HCT116 (cell line): ENCODE measurements around the gene PKMYT1. TPM values are rescaled to one million over a fixed set of nuclear protein-coding genes. Genes with fewer than 3 reads are reported as not detected.

Experiments used
- ATAC-seq: fragments of 200-7000 bp; cut with Tn5 transposase; 2 replicates; pipeline ENCODE4 v1.9.1; 2020; ENCODE audit warnings: mild to moderate bottlenecking, moderate library complexity
- Bru-seq: library from RNA; stranded (reverse); fragments of 400-500 nt; gene quantifications from one replicate; lab custom pipeline; 2021; lab: Mats Ljungman, UMichigan
- BruChase-seq, 2 experiments: library from RNA; stranded (reverse); fragments of 400-500 nt; gene quantifications; one replicate each; lab custom pipeline; 2021; lab: Mats Ljungman, UMichigan
- BruUV-seq: library from RNA; stranded (reverse); fragments of 400-500 nt; replicated peaks from 2 replicates; lab custom pipeline; 2021; lab: Mats Ljungman, UMichigan
- CTCF ChIA-PET: fragments of 300-600 bp; sonication (Branson Sonifier 250); formaldehyde crosslinking; loops from one replicate; lab custom pipeline; 2021; ENCODE audit warnings: antibody characterized with exemption; lab: Charles Lee
- POLR2A ChIA-PET: fragments of 300-600, 350-600 bp; sonication (Branson Sonifier 250); formaldehyde crosslinking; loops from one replicate; lab custom pipeline; 2021; ENCODE audit warnings: antibody characterized with exemption; lab: Charles Lee
- RAD21 ChIA-PET, 2 experiments: fragments of 300-600 bp; sonication (Branson Sonifier 250); formaldehyde crosslinking; loops; one replicate each; lab custom pipeline; 2023; ENCODE audit warnings: low total read pairs in 2 of 2; ENCODE audit not compliant: uncharacterized antibody in 2 of 2, unreplicated experiment in 2 of 2, low non-redundant PET in 1 of 2; lab: Charles Lee
- DNase-seq: peaks from one replicate; pipeline ENCODE4 v3.0.0-alpha.2; 2010; ENCODE audit warnings: low read depth, low spot score
- H2AFZ ChIP-seq: fragments of 200-600 bp; shearing (Covaris generic), sonication (generic); 2 replicates; pipeline ENCODE4 v1.6.1; 2017; ENCODE audit warnings: low read depth, mixed run types, mixed read lengths, antibody characterized with exemption, low read length; ENCODE audit not compliant: poor library complexity, severe bottlenecking
- H3K27ac ChIP-seq: 2 replicates; pipeline ENCODE4 v1.5.1; 2012; ENCODE audit warnings: low read depth, low read length
- H3K27me3 ChIP-seq: fragments of 200-600 bp; sonication (generic); 2 replicates; pipeline ENCODE4 v1.6.1; 2016; ENCODE audit warnings: mixed run types, low read length, mixed read lengths; ENCODE audit not compliant: insufficient read depth
- H3K36me3 ChIP-seq, 2 experiments: fragments of 200-500 bp in 1 of 2; fragments of 200-600 bp in 1 of 2; sonication (Bioruptor generic) in 1 of 2; sonication (generic) in 1 of 2; 2 replicates each; pipeline versions ENCODE4 v1.5.1 to v1.6.1; 2014 to 2016; ENCODE audit warnings: low read length in 2 of 2, inconsistent platforms in 1 of 2, mixed read lengths in 1 of 2, mixed run types in 1 of 2; ENCODE audit not compliant: insufficient read depth in 2 of 2, control insufficient read depth in 1 of 2
- H3K4me1 ChIP-seq, 2 experiments: fragments of 200-600 bp in 1 of 2; sonication (generic) in 1 of 2; 2 replicates each; pipeline versions ENCODE4 v1.5.1 to v1.6.1; 2012 to 2017; ENCODE audit warnings: low read length in 2 of 2, inconsistent platforms in 1 of 2, mild to moderate bottlenecking in 1 of 2, mixed read lengths in 1 of 2, mixed run types in 1 of 2, moderate library complexity in 1 of 2; ENCODE audit not compliant: insufficient read depth in 2 of 2, control insufficient read depth in 1 of 2
- H3K4me2 ChIP-seq: fragments of 200-600 bp; sonication (generic); 2 replicates; pipeline ENCODE4 v1.6.1; 2017; ENCODE audit warnings: mixed run types, low read length, mixed read lengths
- H3K4me3 ChIP-seq, 2 experiments: fragments of 200-600 bp in 1 of 2; sonication (generic) in 1 of 2; replicated peaks in 1 of 2; 2 replicates each; pipeline ENCODE4 v1.5.1; 2011 to 2016; ENCODE audit warnings: low read length in 2 of 2, control low read depth in 1 of 2, low read depth in 1 of 2, mild to moderate bottlenecking in 1 of 2, mixed read lengths in 1 of 2, mixed run types in 1 of 2
- H3K79me2 ChIP-seq: fragments of 200-600 bp; sonication (generic); 2 replicates; pipeline ENCODE4 v1.6.1; 2017; ENCODE audit warnings: mild to moderate bottlenecking, mixed run types, low read length, moderate library complexity, mixed read lengths; ENCODE audit not compliant: insufficient read depth
- H3K9ac ChIP-seq: fragments of 200-600 bp; sonication (generic); 2 replicates; pipeline ENCODE4 v1.6.1; 2016; ENCODE audit warnings: low read length, mixed read lengths
- H3K9me2 ChIP-seq: fragments of 200-600 bp; sonication (generic), shearing (Covaris generic); 2 replicates; pipeline ENCODE4 v1.6.1; 2017; ENCODE audit warnings: mixed run types, mild to moderate bottlenecking, moderate library complexity; ENCODE audit not compliant: insufficient read depth
- H3K9me3 ChIP-seq, 2 experiments: fragments of 200-500 bp in 1 of 2; fragments of 200-600 bp in 1 of 2; sonication (Bioruptor generic) in 1 of 2; sonication (generic) in 1 of 2; 2 replicates each; pipeline ENCODE4 v1.6.1; 2014 to 2017; ENCODE audit warnings: low read length in 2 of 2, mixed read lengths in 2 of 2, inconsistent platforms in 1 of 2, low read depth in 1 of 2, mild to moderate bottlenecking in 1 of 2, mixed run types in 1 of 2, moderate library complexity in 1 of 2; ENCODE audit not compliant: control insufficient read depth in 1 of 2, insufficient read depth in 1 of 2
- H4K20me1 ChIP-seq: fragments of 200-600 bp; sonication (generic), shearing (Covaris generic); 2 replicates; pipeline ENCODE4 v1.6.1; 2017; ENCODE audit warnings: mixed run types, mild to moderate bottlenecking, moderate library complexity; ENCODE audit not compliant: insufficient read depth
- ATF3 ChIP-seq: IDR thresholded peaks from 2 replicates; pipeline ENCODE4 v1.6.1; 2012
- CBX3 ChIP-seq: IDR thresholded peaks from 2 replicates; pipeline ENCODE4 v1.6.1; 2012; ENCODE audit warnings: low read depth
- CTCF ChIP-seq, 3 experiments: fragments of 200-600 bp in 1 of 3; sonication (generic) in 1 of 3; IDR thresholded peaks in 2 of 3; conservative IDR thresholded peaks in 1 of 3; 2 replicates each; pipeline ENCODE4 v1.5.1; 2012 to 2017; ENCODE audit warnings: low read depth in 2 of 3, low read length in 2 of 3, antibody characterized with exemption in 1 of 3, borderline replicate concordance in 1 of 3, control low read depth in 1 of 3, mild to moderate bottlenecking in 1 of 3, mixed read lengths in 1 of 3, mixed run types in 1 of 3, moderate library complexity in 1 of 3; ENCODE audit not compliant: insufficient read depth in 1 of 3
- EGR1 ChIP-seq: IDR thresholded peaks from 2 replicates; pipeline ENCODE4 v1.6.1; 2012; ENCODE audit warnings: low read depth
- EZH2 ChIP-seq: fragments of 200-600 bp; sonication (generic); IDR thresholded peaks from 2 replicates; pipeline ENCODE4 v1.6.1; 2017; ENCODE audit warnings: antibody characterized with exemption, mixed run types
- EZH2phosphoT487 ChIP-seq: fragments of 200-600 bp; IDR thresholded peaks from 2 replicates; pipeline ENCODE4 v1.6.1; 2018; ENCODE audit warnings: antibody characterized with exemption, borderline replicate concordance
- FOSL1 ChIP-seq: IDR thresholded peaks from 2 replicates; pipeline ENCODE4 v1.6.1; 2012; ENCODE audit warnings: low read depth
- MAX ChIP-seq: IDR thresholded peaks from 2 replicates; pipeline ENCODE4 v1.6.1; 2012
- POLR2AphosphoS5 ChIP-seq: IDR thresholded peaks from 2 replicates; pipeline ENCODE4 v1.6.1; 2011; ENCODE audit warnings: mild to moderate bottlenecking, low read depth, low read length, moderate library complexity
- RAD21 ChIP-seq: IDR thresholded peaks from 2 replicates; pipeline ENCODE4 v1.6.1; 2012; ENCODE audit warnings: low read depth, mild to moderate bottlenecking
- REST ChIP-seq: IDR thresholded peaks from 2 replicates; pipeline ENCODE4 v1.6.1; 2012; ENCODE audit warnings: low read depth
- SIN3A ChIP-seq: IDR thresholded peaks from 2 replicates; pipeline ENCODE4 v1.6.1; 2012; ENCODE audit warnings: low read depth
- SP1 ChIP-seq: IDR thresholded peaks from 2 replicates; pipeline ENCODE4 v1.6.1; 2012; ENCODE audit warnings: low read depth
- SRF ChIP-seq: IDR thresholded peaks from 2 replicates; pipeline ENCODE4 v1.6.1; 2012; ENCODE audit warnings: low read depth
- TCF7L2 ChIP-seq: IDR thresholded peaks from 2 replicates; pipeline ENCODE4 v1.7.0; 2011; ENCODE audit warnings: borderline replicate concordance, inconsistent platforms; ENCODE audit not compliant: insufficient read depth, insufficient read length; ENCODE audit errors: extremely low read depth
- YY1 ChIP-seq: IDR thresholded peaks from 2 replicates; pipeline ENCODE4 v1.6.1; 2011; ENCODE audit warnings: low read length, low read depth, moderate library complexity, mild to moderate bottlenecking; ENCODE audit not compliant: insufficient replicate concordance; ENCODE audit errors: extremely low read depth
- ZFX ChIP-seq: fragments of 450-650 bp; IDR thresholded peaks from 2 replicates; pipeline ENCODE4 v1.6.1; 2017
- ZNF274 ChIP-seq: fragments of 200-500 bp; sonication (Bioruptor generic); IDR thresholded peaks from 2 replicates; pipeline ENCODE4 v1.6.1; 2014; ENCODE audit warnings: mild to moderate bottlenecking, low read depth, low read length, inconsistent platforms
- intact Hi-C: fragments of 100-400 bp; cut with micrococcal nuclease; formaldehyde crosslinking; loops from 2 replicates; pipeline ENCODE4 v1.10.0; 2022
- long read RNA-seq: library from polyadenylated mRNA; unstranded; transcript quantifications from one replicate; pipeline ENCODE4 v2.0.0, GENCODE V29; 2021; ENCODE audit not compliant: unreplicated experiment
- polyA plus RNA-seq: library from polyadenylated mRNA; unstranded; fragments of >200 nt; gene quantifications from 2 replicates; pipeline ENCODE4 v1.2.1, GENCODE V29; 2012; ENCODE audit warnings: missing spikeins
- total RNA-seq: library from RNA; stranded (reverse); gene quantifications from one replicate; pipeline ENCODE4 v1.2.1, GENCODE V29; 2021; ENCODE audit not compliant: unreplicated experiment

The PKMYT1 gene
- total RNA-seq (104 TPM), Bru-seq, nascent RNA (percentile 63 among the genes with signal in this experiment), BruChase-seq, experiment 1, labeled RNA remaining after a 6-hour chase (percentile 70 among the genes with signal in this experiment), BruChase-seq, experiment 2, labeled RNA remaining after a 2-hour chase (percentile 66 among the genes with signal in this experiment)
- polyA plus RNA-seq, result 59.4 and 70.5 TPM in 2 replicates
- long read RNA-seq, transcript PKMYT1-211 (9 exons, 1,891 nt), result minor isoform, 8 of 207 reads
- long read RNA-seq, transcript PKMYT1-201 (9 exons, 2,171 nt), result major isoform, 115 of 207 reads
- long read RNA-seq, partial matches to known transcripts, result 31 of 207 reads
- long read RNA-seq, other reads (novel, unspliced or antisense), result 44 of 207 reads

- Histone ChIP-seq H3K27me3 (no peaks in the 10 kb centered on the region), H3K4me3 (peak within 1 kb of the TSS; percentile 89 to 99), H3K9me3 (no peaks in the 10 kb centered on the region), H2AFZ (no peak within 1 kb of the TSS), H3K27ac (peak within 1 kb of the TSS; percentile 93), H3K79me2 (peaks cover 43% of the 10 kb centered on the region), H3K4me1 (peaks cover 24 to 44% of the 10 kb centered on the region in 2 experiments), H3K36me3 (peaks cover 0 to 25% of the 10 kb centered on the region in 2 experiments; a peak in 2 of 4 replicates), H3K9ac (peak within 1 kb of the TSS; percentile 99), H4K20me1 (no peaks in the 10 kb centered on the region; the same call in 1 of the 2 replicates), H3K4me2 (peak within 1 kb of the TSS; percentile 86), H3K9me2 (no peaks in the 10 kb centered on the region)
- ATAC-seq, result peak; percentile 80
- peak; percentile 56 for DNase-seq
- CTCF ChIA-PET, result interaction anchor here (1.0 to 1.4 kb wide), 3 partner anchors 17 to 51 kb away, joined by 3 to 4 read pairs (median 3); partner anchors contain the start of gene KREMEN2
- intact Hi-C loops, result loop anchor here (5.0 kb wide), 1 partner anchor 42 kb away; the partner anchor contains the start of genes HCFC1R1, THOC6 and TNFRSF12A
- POLR2A ChIA-PET, result interaction anchor here (0.7 to 2.8 kb wide), 8 partner anchors 8 to 75 kb away, joined by 3 to 11 read pairs (median 4); partner anchors contain the start of genes HCFC1R1, KREMEN2, THOC6 and TNFRSF12A
- BruUV-seq, result TSS peak; percentile 89
- RAD21 ChIA-PET, result no interaction called here
- peak; percentile 93 for TF ChIP-seq POLR2AphosphoS5
- TF ChIP-seq CTCF (IDR thresholded peaks at IDR 0.05 in 2 of 3, conservative IDR thresholded peaks at IDR 0.05 in 1 of 3; ENCODE audit: borderline replicate concordance in 1 of 3, insufficient read depth in 1 of 3, low read depth in 2 of 3, low read length in 2 of 3), result no peak
- peak; percentile 58 for TF ChIP-seq SIN3A
- peak; percentile 3 for TF ChIP-seq YY1
- peak; percentile 53; the same call in 1 of the 2 replicates for TF ChIP-seq MAX
- TF ChIP-seq REST, result no peak
- no peak for TF ChIP-seq SRF
- no peak; the same call in 1 of the 2 replicates for TF ChIP-seq SP1
- no peak for TF ChIP-seq EZH2
- TF ChIP-seq CBX3, result no peak
- no peak for TF ChIP-seq RAD21
- no peak for TF ChIP-seq TCF7L2
- TF ChIP-seq EZH2phosphoT487, result no peak
- no peak for TF ChIP-seq ZNF274
- no peak for TF ChIP-seq ATF3
- TF ChIP-seq ZFX, result peak; percentile 92
- no peak for TF ChIP-seq FOSL1
- TF ChIP-seq EGR1, result peak; percentile 98
Observed at GRCh38 chr16:2980227-2981176, at the start of gene PKMYT1. TSS of gene PKMYT1 (minus strand) at chr16:2980446. CDS start at chr16:2979657, 789 bp downstream.
